Spinal cord (tissue), 10 donors: ENCODE measurements around the gene ZNF808. TPM values are rescaled to one million over a fixed set of nuclear protein-coding genes. Genes with fewer than 3 reads are reported as not detected.
A peak's percentile ranks its signal among the peaks of the same experiment; 100 is the strongest.
"Not testable (repeated sequence)": the region's sequence is repeated elsewhere in the genome, so short reads cannot be mapped to it uniquely, and the experiment has no call there.

Experiments used
- DNase-seq, 6 donors: peaks; one replicate each; pipeline versions ENCODE4 v3.0.0 to v3.0.0-alpha.2; 2013 to 2015; ENCODE audit warnings: low spot score in 6 of 6, low read depth in 4 of 6
- H3K27ac ChIP-seq: one replicate; pipeline ENCODE4 v1.5.1; 2013; ENCODE audit warnings: low read depth, low read length, control low read depth
- H3K27me3 ChIP-seq: one replicate; pipeline ENCODE4 v1.6.1; 2013; ENCODE audit warnings: low read length; ENCODE audit not compliant: control insufficient read depth, insufficient read depth
- H3K36me3 ChIP-seq: one replicate; pipeline ENCODE4 v1.6.1; 2013; ENCODE audit warnings: low read length; ENCODE audit not compliant: control insufficient read depth, insufficient read depth
- H3K4me1 ChIP-seq: one replicate; pipeline ENCODE4 v1.6.1; 2013; ENCODE audit warnings: low read length; ENCODE audit not compliant: control insufficient read depth, insufficient read depth
- H3K4me3 ChIP-seq: one replicate; pipeline ENCODE4 v1.5.1; 2013; ENCODE audit warnings: low read depth, low read length, control low read depth
- H3K9me3 ChIP-seq: one replicate; pipeline ENCODE4 v1.6.1; 2013; ENCODE audit warnings: low read length; ENCODE audit not compliant: control insufficient read depth, insufficient read depth
- WGBS: methylation state at CpG from one replicate; pipeline ENCODE4 v1.1.5; 2013; ENCODE audit warnings: missing lambda C conversion rate; ENCODE audit not compliant: insufficient coverage; 5-methylcytosine and 5-hydroxymethylcytosine counted together
- polyA plus RNA-seq, 2 donors: library from polyadenylated mRNA; unstranded; fragments of 120-200 nt; gene quantifications; one replicate each; pipeline ENCODE4 v1.2.1, GENCODE V29; 2013; ENCODE audit not compliant: insufficient read length in 2 of 2
- total RNA-seq, 2 donors: library from RNA; depleted of rRNA in 1 of 2; stranded (reverse); fragments of 120-200 nt in 1 of 2; fragments of >200 nt in 1 of 2; gene quantifications; one replicate each; pipeline versions ENCODE4 v1.2.3 to v1.2.4, GENCODE V29; 2013 to 2014
- donor health status: healthy.

ZNF808 gene
- total and polyA plus RNA-seq, 4 donors = 6.4 to 38.4 (median 17.2) TPM

GRCh38 chr19:52533901-52534300, 6.4 kb downstream of the ZNF808 start:
- H3K4me3 ChIP-seq = no peak overlapping the region
- WGBS = no CpG with 5 or more reads among the region's 5 CpGs

GRCh38 chr19:52535385-52535770, 7.9 kb downstream of the ZNF808 start:
- WGBS = 0% methylated on average over 13 of the region's 15 CpGs
- Histone ChIP-seq H3K4me1 (peaks cover 15% of the 10 kb centered on the region), H3K4me3 (peak overlapping the region; percentile 50)
- not testable (repeated sequence) for H3K27ac ChIP-seq, DNase-seq, H3K9me3 ChIP-seq, H3K36me3 ChIP-seq, H3K27me3 ChIP-seq

More at GRCh38 chr19:52533901-52534300, 6.4 kb downstream of the ZNF808 start:
- no peak for DNase-seq
- Histone ChIP-seq H3K9me3 (no peaks in the 10 kb centered on the region), H3K27ac (no peak overlapping the region), H3K36me3 (no peaks in the 10 kb centered on the region), H3K27me3 (no peaks in the 10 kb centered on the region), H3K4me1 (peaks cover 15% of the 10 kb centered on the region)

- Histone ChIP-seq H3K4me3 (peak overlapping the region; percentile 50), H3K4me1 (peaks cover 15% of the 10 kb centered on the region), H3K27me3 (no peaks in the 10 kb centered on the region), H3K36me3 (no peaks in the 10 kb centered on the region), H3K9me3 (no peaks in the 10 kb centered on the region), H3K27ac (peak overlapping the region; percentile 42)
- WGBS = under 1% methylated on average over 50 of the region's 50 CpGs
- peak; percentile 30 to 91 (median 48) for DNase-seq
Observed at GRCh38 chr19:52535771-52536447, 8.4 kb downstream of the ZNF808 start.

- peak in 1 of 6 donors; percentile 20 for DNase-seq
- 3% methylated on average over 17 of the region's 17 CpGs for WGBS
- no peaks in the 10 kb centered on the region for H3K27me3 ChIP-seq
- no peaks in the 10 kb centered on the region for H3K36me3 ChIP-seq
- H3K4me3 ChIP-seq = peak overlapping the region; percentile 50
- H3K9me3 ChIP-seq = no peaks in the 10 kb centered on the region
- no peak overlapping the region for H3K27ac ChIP-seq
- H3K4me1 ChIP-seq = peaks cover 15% of the 10 kb centered on the region
Observed at GRCh38 chr19:52536448-52536800, 9.0 kb downstream of the ZNF808 start.

GRCh38 chr19:52538815-52539214, 11.3 kb downstream of the ZNF808 start:
- not testable (repeated sequence) for DNase-seq, H3K27ac ChIP-seq, H3K9me3 ChIP-seq, H3K4me3 ChIP-seq, H3K36me3 ChIP-seq, H3K27me3 ChIP-seq
- peaks cover 15% of the 10 kb centered on the region for H3K4me1 ChIP-seq
- WGBS = no CpG with 5 or more reads among the region's 4 CpGs

- not testable (repeated sequence) for H3K4me1 ChIP-seq, DNase-seq, H3K27me3 ChIP-seq, H3K27ac ChIP-seq, H3K9me3 ChIP-seq, H3K4me3 ChIP-seq
- H3K36me3 ChIP-seq = peaks cover 12% of the 10 kb centered on the region
- WGBS = 100% methylated on average over 1 of the region's 5 CpGs
Observed at GRCh38 chr19:52541176-52541575, 13.7 kb downstream of the ZNF808 start.

GRCh38 chr19:52541608-52542007, 14.1 kb downstream of the ZNF808 start:
- peaks cover 3% of the 10 kb centered on the region for H3K4me1 ChIP-seq
- no peak for DNase-seq
- no peak overlapping the region for H3K27ac ChIP-seq
- H3K27me3 ChIP-seq = no peaks in the 10 kb centered on the region
- WGBS = 87% methylated on average over 3 of the region's 5 CpGs
- H3K4me3 ChIP-seq = no peak overlapping the region
- no peaks in the 10 kb centered on the region for H3K9me3 ChIP-seq
- peaks cover 12% of the 10 kb centered on the region for H3K36me3 ChIP-seq

- peaks cover 12% of the 10 kb centered on the region for H3K36me3 ChIP-seq
- not testable (repeated sequence) for DNase-seq, H3K27me3 ChIP-seq, H3K4me3 ChIP-seq, H3K4me1 ChIP-seq, H3K9me3 ChIP-seq, H3K27ac ChIP-seq
- WGBS = 100% methylated on average over 2 of the region's 6 CpGs
Observed at GRCh38 chr19:52542541-52542940, 15.1 kb downstream of the ZNF808 start.

GRCh38 chr19:52542984-52543664, 15.7 kb downstream of the ZNF808 start:
- Histone ChIP-seq H3K4me3 (no peak overlapping the region), H3K36me3 (peaks cover 12% of the 10 kb centered on the region), H3K4me1 (no peaks in the 10 kb centered on the region), H3K27me3 (no peaks in the 10 kb centered on the region), H3K27ac (no peak overlapping the region), H3K9me3 (no peaks in the 10 kb centered on the region)
- no peak for DNase-seq
- 83% methylated on average over 6 of the region's 8 CpGs for WGBS
